IPS-18a (cell line): ENCODE data around the gene FHIP2A.

ENCODE experiments used
- H3K27ac ChIP-seq: one replicate; pipeline ENCODE4 v1.5.1; 2013; ENCODE audit warnings: low read length
- H3K27me3 ChIP-seq: one replicate; pipeline ENCODE4 v1.6.1; 2013; ENCODE audit warnings: mild to moderate bottlenecking, low read length; ENCODE audit not compliant: control insufficient read depth, insufficient read depth
- H3K36me3 ChIP-seq: one replicate; pipeline ENCODE4 v1.6.1; 2013; ENCODE audit warnings: low read depth, low read length; ENCODE audit not compliant: control insufficient read depth
- H3K4me1 ChIP-seq: one replicate; pipeline ENCODE4 v1.6.1; 2013; ENCODE audit warnings: low read depth, low read length; ENCODE audit not compliant: control insufficient read depth
- H3K4me3 ChIP-seq: one replicate; pipeline ENCODE4 v1.5.1; 2013; ENCODE audit warnings: low read length
- H3K9ac ChIP-seq: one replicate; pipeline ENCODE4 v1.6.1; 2013; ENCODE audit warnings: mild to moderate bottlenecking, low read length, moderate library complexity
- H3K9me3 ChIP-seq: one replicate; pipeline ENCODE4 v1.6.1; 2013; ENCODE audit warnings: low read depth, low read length; ENCODE audit not compliant: control insufficient read depth

Gene FHIP2A

DNA sequence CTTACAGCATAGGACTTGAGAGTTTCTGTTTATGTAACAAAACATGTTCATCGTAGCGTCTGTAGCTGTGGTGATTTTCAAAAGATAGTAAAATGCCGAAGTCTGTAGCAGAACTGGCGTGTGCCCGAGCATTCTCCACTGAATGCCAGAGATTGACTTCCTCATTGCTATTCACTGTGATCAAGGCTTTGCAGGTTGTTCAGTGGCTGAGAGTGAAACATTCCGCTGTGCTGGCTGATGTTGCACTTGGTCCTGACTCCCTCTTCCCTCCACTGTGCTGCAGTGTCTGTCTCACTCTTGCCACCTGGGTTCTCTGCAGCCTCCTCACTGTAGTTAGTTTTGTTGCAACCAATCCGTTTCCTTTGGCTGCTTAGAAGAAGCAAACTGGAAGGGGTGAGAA is 37.6 kb downstream of the FHIP2A start:
- Histone ChIP-seq H3K36me3 (peaks cover 40% of the 10 kb centered on the region), H3K4me3 (no peak overlapping the region)

GRCh38 chr10:114862456-114862855 is 40.9 kb downstream of the FHIP2A start:
- Histone ChIP-seq H3K4me1 (no peaks in the 10 kb centered on the region), H3K9me3 (no peaks in the 10 kb centered on the region), H3K4me3 (no peak overlapping the region), H3K27ac (no peak overlapping the region), H3K36me3 (peaks cover 21% of the 10 kb centered on the region), H3K27me3 (no peaks in the 10 kb centered on the region), H3K9ac (no peak overlapping the region)

More for the DNA sequence above, 37.6 kb downstream of the FHIP2A start:
- no peak overlapping the region for H3K27ac ChIP-seq
- H3K4me1 ChIP-seq, result no peaks in the 10 kb centered on the region
- no peaks in the 10 kb centered on the region for H3K9me3 ChIP-seq
- no peak overlapping the region for H3K9ac ChIP-seq
- no peaks in the 10 kb centered on the region for H3K27me3 ChIP-seq

- Histone ChIP-seq H3K4me1 (no peaks in the 10 kb centered on the region), H3K9ac (no peak overlapping the region), H3K27me3 (no peaks in the 10 kb centered on the region), H3K9me3 (no peaks in the 10 kb centered on the region), H3K27ac (no peak overlapping the region), H3K4me3 (no peak overlapping the region), H3K36me3 (peaks cover 5% of the 10 kb centered on the region)
Observed at GRCh38 chr10:114867365-114867764, 45.8 kb downstream of the FHIP2A start.

GRCh38 chr10:114868870-114869519 is 47.4 kb downstream of the FHIP2A start:
- Histone ChIP-seq H3K36me3 (peaks cover 4% of the 10 kb centered on the region), H3K27me3 (no peaks in the 10 kb centered on the region), H3K4me3 (no peak overlapping the region), H3K9ac (no peak overlapping the region), H3K9me3 (no peaks in the 10 kb centered on the region), H3K27ac (no peak overlapping the region), H3K4me1 (no peaks in the 10 kb centered on the region)

DNA sequence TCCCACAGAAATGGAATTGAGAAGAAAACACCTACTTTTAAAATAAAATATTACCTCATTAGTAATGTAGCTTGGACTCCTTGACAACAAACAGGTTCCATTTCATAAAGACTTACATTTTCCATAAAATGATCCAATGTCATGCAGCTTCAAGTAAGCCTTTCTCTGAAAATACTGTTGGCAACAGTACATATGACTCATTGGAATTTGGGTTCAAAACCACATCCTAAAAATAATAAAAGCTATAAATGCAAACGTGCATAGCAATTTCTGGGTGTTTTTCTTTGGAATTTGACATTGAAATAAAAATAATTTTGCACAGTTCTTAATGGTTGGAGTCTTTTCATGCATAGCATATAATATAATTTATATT is 47.9 kb downstream of the FHIP2A start:
- Histone ChIP-seq H3K27me3 (no peaks in the 10 kb centered on the region), H3K4me1 (no peaks in the 10 kb centered on the region), H3K27ac (no peak overlapping the region), H3K36me3 (no peaks in the 10 kb centered on the region), H3K4me3 (no peak overlapping the region), H3K9me3 (no peaks in the 10 kb centered on the region), H3K9ac (no peak overlapping the region)

GRCh38 chr10:114870486-114870885 is 48.9 kb downstream of the FHIP2A start:
- Histone ChIP-seq H3K27ac (no peak overlapping the region), H3K27me3 (no peaks in the 10 kb centered on the region), H3K4me3 (no peak overlapping the region), H3K9me3 (no peaks in the 10 kb centered on the region), H3K9ac (no peak overlapping the region), H3K4me1 (no peaks in the 10 kb centered on the region), H3K36me3 (no peaks in the 10 kb centered on the region)

DNA sequence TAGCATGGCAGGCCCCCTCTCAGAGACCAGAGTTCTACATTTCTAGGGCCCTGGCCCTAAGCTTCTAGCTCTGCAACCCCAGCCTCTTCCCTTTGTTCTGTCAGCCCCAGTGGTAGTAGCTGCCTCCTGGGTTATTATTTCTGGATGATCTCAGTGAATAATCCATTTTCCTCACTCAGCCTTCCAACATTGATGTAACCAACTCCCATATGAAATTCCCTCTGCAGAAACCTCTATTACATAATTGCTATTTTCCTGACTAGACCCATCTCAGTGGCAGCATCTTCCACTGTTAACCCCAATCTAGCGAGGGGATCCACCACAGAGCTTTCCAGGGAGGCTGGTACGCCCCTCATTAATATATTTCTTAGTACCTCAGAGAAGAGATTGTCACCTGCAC is 49.8 kb downstream of the FHIP2A start:
- H3K9me3 ChIP-seq, result no peaks in the 10 kb centered on the region
- no peak overlapping the region for H3K27ac ChIP-seq
- H3K36me3 ChIP-seq, result no peaks in the 10 kb centered on the region
- no peak overlapping the region for H3K4me3 ChIP-seq
- no peaks in the 10 kb centered on the region for H3K4me1 ChIP-seq
- no peak overlapping the region for H3K9ac ChIP-seq
- no peaks in the 10 kb centered on the region for H3K27me3 ChIP-seq
